Esophagus muscularis mucosa (tissue), 3 donors: ENCODE measurements around the gene S100A12.

ENCODE experiments used
- CTCF ChIP-seq, 3 experiments: fragments of 200-600 bp in 2 of 3; fragments of 450-650 bp in 1 of 3; sonication (generic) in 2 of 3; IDR thresholded peaks; one replicate each; pipeline ENCODE4 v1.5.1; 2017 to 2019; ENCODE audit warnings: antibody characterized with exemption in 3 of 3, mild to moderate bottlenecking in 2 of 3, moderate library complexity in 1 of 3
- POLR2A ChIP-seq: fragments of 450-650 bp; IDR thresholded peaks from one replicate; pipeline ENCODE4 v1.6.1; 2017; ENCODE audit warnings: antibody characterized with exemption, moderate library complexity, mild to moderate bottlenecking, low read depth
- POLR2AphosphoS5 ChIP-seq, 2 donors: sonication (generic); formaldehyde crosslinking; IDR thresholded peaks; one replicate each; pipeline ENCODE4 v1.6.1; 2017; ENCODE audit warnings: antibody characterized with exemption in 2 of 2

GRCh38 chr1:153374071-153374470, 1.4 kb downstream of the S100A12 start:
- TF ChIP-seq CTCF (IDR thresholded peaks at IDR 0.05), result no peak
- TF ChIP-seq POLR2A, result no peak
- no peak for TF ChIP-seq POLR2AphosphoS5 (IDR thresholded peaks at IDR 0.05)
